CD4-positive, CD25-positive, alpha-beta regulatory T cell (primary cell): Measurements from ENCODE around the gene ARFGEF3. TPM values are rescaled to one million over a fixed set of nuclear protein-coding genes. Genes with fewer than 3 reads are reported as not detected.

ENCODE experiments used
- ATAC-seq, 2 donors: fragments of 150-1000 bp; cut with Tn5 transposase; one replicate each; pipeline ENCODE4 v1.10.0; 2021; ENCODE audit warnings: low read depth in 2 of 2, moderate number of reproducible peaks in 2 of 2, moderate library complexity in 1 of 2
- DNase-seq, 3 donors: peaks; one replicate each; pipeline versions ENCODE4 v3.0.0 to v3.0.0-alpha.2; 2012 to 2022; ENCODE audit warnings: mixed read lengths in 1 of 3
- H3K27ac ChIP-seq: one replicate; pipeline ENCODE4 v1.7.0; 2013; ENCODE audit warnings: mild to moderate bottlenecking, low read length; ENCODE audit not compliant: insufficient read depth, poor library complexity, severe bottlenecking
- H3K27me3 ChIP-seq: one replicate; pipeline ENCODE4 v1.7.0; 2013; ENCODE audit warnings: low read length; ENCODE audit not compliant: control insufficient read depth, insufficient read depth
- H3K36me3 ChIP-seq: one replicate; pipeline ENCODE4 v1.7.0; 2013; ENCODE audit warnings: mild to moderate bottlenecking, low read length, moderate library complexity; ENCODE audit not compliant: control insufficient read depth, insufficient read depth
- H3K4me1 ChIP-seq: 2 replicates; pipeline ENCODE4 v1.7.0; 2013; ENCODE audit warnings: mild to moderate bottlenecking, low read length; ENCODE audit not compliant: insufficient read depth, control insufficient read depth, poor library complexity, severe bottlenecking
- H3K4me3 ChIP-seq: one replicate; pipeline ENCODE4 v1.7.0; 2013; ENCODE audit warnings: low read depth, mild to moderate bottlenecking, low read length, moderate library complexity
- H3K9me3 ChIP-seq, 2 experiments: 1 replicate in 1 of 2; 2 replicates in 1 of 2; pipeline ENCODE4 v1.7.0; 2013; ENCODE audit warnings: low read length in 2 of 2, mild to moderate bottlenecking in 1 of 2, moderate library complexity in 1 of 2; ENCODE audit not compliant: control insufficient read depth in 2 of 2
- H3K27ac Mint-ChIP-seq, 3 donors: one replicate each; pipeline ENCODE4 v1.8.0; 2020 to 2022; ENCODE audit warnings: mild to moderate bottlenecking in 3 of 3, mixed read lengths in 3 of 3, moderate library complexity in 2 of 3
- H3K27me3 Mint-ChIP-seq: one replicate; pipeline ENCODE4 v1.8.0; 2022; ENCODE audit warnings: mild to moderate bottlenecking, mixed read lengths
- H3K36me3 Mint-ChIP-seq: one replicate; pipeline ENCODE4 v1.8.0; 2020; ENCODE audit warnings: mixed read lengths
- H3K4me1 Mint-ChIP-seq, 4 donors: one replicate each; pipeline ENCODE4 v1.8.0; 2020 to 2022; ENCODE audit warnings: mixed read lengths in 4 of 4, mild to moderate bottlenecking in 1 of 4
- H3K4me3 Mint-ChIP-seq, 4 donors: one replicate each; pipeline ENCODE4 v1.8.0; 2020 to 2022; ENCODE audit warnings: mild to moderate bottlenecking in 4 of 4, mixed read lengths in 4 of 4, moderate library complexity in 3 of 4
- H3K9me3 Mint-ChIP-seq, 7 donors: one replicate each; pipeline ENCODE4 v1.8.0; 2020 to 2022; ENCODE audit warnings: mixed read lengths in 7 of 7, mild to moderate bottlenecking in 3 of 7, moderate library complexity in 2 of 7
- polyA plus RNA-seq, 4 donors: library from polyadenylated mRNA; unstranded; fragments of 300-500 nt; fragmentation: Illumina TruSeq; gene quantifications; one replicate each; pipeline ENCODE4 v1.2.3, GENCODE V29; 2021
- total RNA-seq: library from RNA; stranded (reverse); gene quantifications from one replicate; pipeline ENCODE4 v1.2.3, GENCODE V29; 2022

The ARFGEF3 gene
- total and polyA plus RNA-seq, 5 donors from 2014 or later: not detected

DNA sequence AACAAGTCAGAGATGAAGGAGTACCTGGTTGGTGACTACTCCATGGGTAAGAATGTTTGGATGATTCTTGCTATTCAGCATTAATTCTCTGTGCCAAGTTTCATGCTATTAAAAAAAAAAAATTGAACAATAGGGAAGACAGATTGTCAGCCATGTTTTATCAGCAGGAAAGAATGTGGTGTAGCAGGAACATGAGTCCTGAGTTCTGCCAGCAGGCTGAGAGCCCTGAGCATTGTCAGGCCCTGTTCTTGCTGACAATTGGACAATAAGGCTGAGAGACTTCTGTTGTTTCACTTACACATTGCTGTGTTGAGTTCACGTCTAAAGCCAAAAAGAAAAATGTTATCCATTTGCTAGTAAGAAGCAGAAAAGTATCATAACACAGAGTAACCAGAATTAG, 145.6 kb downstream of the ARFGEF3 start:
- Histone ChIP-seq H3K9me3 (no peaks in the 10 kb centered on the region), H3K4me1 (no peaks in the 10 kb centered on the region), H3K36me3 (no peaks in the 10 kb centered on the region), H3K4me3 (no peak overlapping the region), H3K27me3 (peaks cover 1% of the 10 kb centered on the region), H3K27ac (no peak overlapping the region)
- Mint-ChIP-seq H3K4me3 (no peak overlapping the region), H3K4me1 (no peaks in the 10 kb centered on the region), H3K27ac (no peak overlapping the region), H3K9me3 (no peaks in the 10 kb centered on the region), H3K27me3 (peaks cover 30% of the 10 kb centered on the region), H3K36me3 (no peaks in the 10 kb centered on the region)
- no peak for DNase-seq
- ATAC-seq: no peak

GRCh38 chr6:138307816-138308730, 146.3 kb downstream of the ARFGEF3 start:
- Histone ChIP-seq H3K36me3 (no peaks in the 10 kb centered on the region), H3K27me3 (peaks cover 1% of the 10 kb centered on the region), H3K4me3 (no peak overlapping the region), H3K27ac (no peak overlapping the region), H3K4me1 (no peaks in the 10 kb centered on the region), H3K9me3 (no peaks in the 10 kb centered on the region)
- H3K4me3 Mint-ChIP-seq: no peak overlapping the region
- no peaks in the 10 kb centered on the region for H3K4me1 Mint-ChIP-seq
- H3K36me3 Mint-ChIP-seq: no peaks in the 10 kb centered on the region
- ATAC-seq (no peak), DNase-seq (no peak)
- H3K27me3 Mint-ChIP-seq: peaks cover 33% of the 10 kb centered on the region
- H3K27ac Mint-ChIP-seq: no peak overlapping the region
- H3K9me3 Mint-ChIP-seq: no peaks in the 10 kb centered on the region

DNA sequence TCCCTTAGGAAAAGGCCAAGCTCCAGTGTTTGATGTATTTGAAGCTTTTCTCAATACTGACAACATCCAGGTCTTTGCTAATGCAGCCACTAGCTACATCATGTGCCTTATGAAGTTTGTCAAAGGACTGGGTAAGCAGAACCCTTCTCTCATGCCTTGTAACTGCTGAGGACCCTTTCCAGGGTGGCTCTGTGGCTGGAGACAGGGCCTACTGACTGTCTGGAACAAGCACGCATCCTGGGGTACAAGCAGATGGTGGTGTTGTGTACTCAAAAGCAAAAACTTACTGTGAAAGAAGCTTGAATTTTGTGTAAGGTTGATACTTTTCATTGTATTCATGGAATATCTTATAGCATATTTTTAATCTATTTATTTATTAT, 147.0 kb downstream of the ARFGEF3 start:
- Mint-ChIP-seq H3K9me3 (no peaks in the 10 kb centered on the region), H3K4me3 (no peak overlapping the region), H3K27me3 (peaks cover 27% of the 10 kb centered on the region), H3K4me1 (no peaks in the 10 kb centered on the region), H3K27ac (no peak overlapping the region), H3K36me3 (no peaks in the 10 kb centered on the region)
- no peaks in the 10 kb centered on the region for H3K36me3 ChIP-seq
- H3K27me3 ChIP-seq: peaks cover 1% of the 10 kb centered on the region
- H3K9me3 ChIP-seq: no peaks in the 10 kb centered on the region
- H3K27ac ChIP-seq: no peak overlapping the region
- ATAC-seq: no peak
- no peak overlapping the region for H3K4me3 ChIP-seq
- no peaks in the 10 kb centered on the region for H3K4me1 ChIP-seq
- no peak for DNase-seq

GRCh38 chr6:138309695-138310094, 148.0 kb downstream of the ARFGEF3 start:
- no peak overlapping the region for H3K27ac Mint-ChIP-seq
- Histone ChIP-seq H3K4me1 (no peaks in the 10 kb centered on the region), H3K27me3 (peaks cover under 1% of the 10 kb centered on the region), H3K9me3 (no peaks in the 10 kb centered on the region), H3K4me3 (no peak overlapping the region), H3K27ac (no peak overlapping the region), H3K36me3 (no peaks in the 10 kb centered on the region)
- no peak overlapping the region for H3K4me3 Mint-ChIP-seq
- H3K9me3 Mint-ChIP-seq: no peaks in the 10 kb centered on the region
- H3K36me3 Mint-ChIP-seq: no peaks in the 10 kb centered on the region
- no peaks in the 10 kb centered on the region for H3K4me1 Mint-ChIP-seq
- ATAC-seq: no peak
- H3K27me3 Mint-ChIP-seq: peaks cover 22% of the 10 kb centered on the region
- DNase-seq: no peak

DNA sequence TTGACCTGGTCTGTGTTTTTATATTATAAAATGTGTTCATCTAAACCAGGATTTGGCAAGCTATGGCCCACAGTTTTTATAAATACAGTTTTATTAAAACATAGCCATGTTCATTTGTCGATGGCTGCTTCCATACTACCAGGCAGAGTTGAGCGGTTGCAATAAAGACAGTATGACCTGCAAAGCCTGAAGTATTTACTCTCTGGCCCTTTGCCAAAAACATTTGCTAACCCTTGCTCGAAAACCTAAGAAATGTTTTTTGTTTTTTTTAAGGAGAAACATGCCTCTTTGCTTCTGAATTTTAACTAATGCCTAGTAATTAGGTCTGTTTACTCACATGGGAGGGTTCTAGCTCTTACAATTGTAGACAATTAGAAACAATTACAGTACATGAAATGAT, 148.6 kb downstream of the ARFGEF3 start:
- Histone ChIP-seq H3K9me3 (no peaks in the 10 kb centered on the region), H3K4me1 (no peaks in the 10 kb centered on the region), H3K27ac (no peak overlapping the region), H3K27me3 (no peaks in the 10 kb centered on the region), H3K4me3 (no peak overlapping the region), H3K36me3 (no peaks in the 10 kb centered on the region)
- Mint-ChIP-seq H3K27me3 (peaks cover 25% of the 10 kb centered on the region), H3K27ac (no peak overlapping the region), H3K4me1 (no peaks in the 10 kb centered on the region), H3K4me3 (no peak overlapping the region), H3K9me3 (no peaks in the 10 kb centered on the region), H3K36me3 (no peaks in the 10 kb centered on the region)
- ATAC-seq: no peak
- DNase-seq: no peak

GRCh38 chr6:138310821-138311220, 149.1 kb downstream of the ARFGEF3 start:
- DNase-seq (no peak), ATAC-seq (no peak)
- Histone ChIP-seq H3K9me3 (no peaks in the 10 kb centered on the region), H3K27ac (no peak overlapping the region), H3K4me1 (no peaks in the 10 kb centered on the region), H3K27me3 (no peaks in the 10 kb centered on the region), H3K36me3 (no peaks in the 10 kb centered on the region), H3K4me3 (no peak overlapping the region)
- peaks cover 24% of the 10 kb centered on the region for H3K27me3 Mint-ChIP-seq
- H3K4me3 Mint-ChIP-seq: no peak overlapping the region
- no peaks in the 10 kb centered on the region for H3K36me3 Mint-ChIP-seq
- no peaks in the 10 kb centered on the region for H3K9me3 Mint-ChIP-seq
- H3K27ac Mint-ChIP-seq: no peak overlapping the region
- no peaks in the 10 kb centered on the region for H3K4me1 Mint-ChIP-seq

GRCh38 chr6:138311268-138311667, 149.5 kb downstream of the ARFGEF3 start:
- no peak overlapping the region for H3K4me3 ChIP-seq

More at GRCh38 chr6:138311268-138311667, 149.5 kb downstream of the ARFGEF3 start:
- H3K4me1 Mint-ChIP-seq: no peaks in the 10 kb centered on the region
- Histone ChIP-seq H3K9me3 (no peaks in the 10 kb centered on the region), H3K36me3 (no peaks in the 10 kb centered on the region), H3K27me3 (no peaks in the 10 kb centered on the region), H3K27ac (no peak overlapping the region), H3K4me1 (no peaks in the 10 kb centered on the region)
- H3K27me3 Mint-ChIP-seq: peaks cover 24% of the 10 kb centered on the region
- DNase-seq (no peak), ATAC-seq (no peak)
- no peak overlapping the region for H3K27ac Mint-ChIP-seq
- no peaks in the 10 kb centered on the region for H3K36me3 Mint-ChIP-seq
- H3K9me3 Mint-ChIP-seq: no peaks in the 10 kb centered on the region
- H3K4me3 Mint-ChIP-seq: no peak overlapping the region
